ENCODE measurements around the gene IQUB.
A peak's percentile ranks its signal among the peaks of the same experiment; 100 is the strongest.

The IQUB gene

GRCh38 chr7:123534383-123535260 is at the start of gene IQUB (continued):
- TF ChIP-seq ZNF274 (IDR thresholded peaks at IDR 0.05; ENCODE audit: low read length) (no peak), ZNF274 (tag by site-specific recombination; IDR thresholded peaks at IDR 0.05; ENCODE audit: borderline replicate concordance) (no peak), ZNF366 (tag by site-specific recombination; conservative IDR thresholded peaks at IDR 0.05) (peak; percentile 100), ZNF76 (tag by site-specific recombination; IDR thresholded peaks at IDR 0.05; ENCODE audit: borderline replicate concordance, low read depth) (peak; percentile 8; the same call in 1 of the 2 replicates)

- H3K4me1 ChIP-seq (ENCODE audit: control insufficient read depth, insufficient read depth, low read length): no peaks in the 10 kb centered on the region
- no peaks in the 10 kb centered on the region for H3K36me3 ChIP-seq (ENCODE audit: control insufficient read depth in 2 of 2, insufficient read depth in 1 of 2, low read length in 2 of 2)
- ChIA-PET POLR2A (no interaction called here), CTCF (interaction anchor here (0.6 to 2.3 kb wide), 5 partner anchors 31 to 125 kb away, joined by 3 to 11 read pairs (median 3); no protein-coding TSS in a partner anchor)
- H3K9me3 ChIP-seq (ENCODE audit: control insufficient read depth, insufficient read depth, low read depth, low read length): no peaks in the 10 kb centered on the region
- no peak for TF ChIP-seq ZNF654 (tag by site-specific recombination; IDR thresholded peaks at IDR 0.05; ENCODE audit: low read depth)
- no peak for TF ChIP-seq ZBTB20 (tag by site-specific recombination; IDR thresholded peaks at IDR 0.05)
- no peak for TF ChIP-seq ZNF639 (tag by site-specific recombination; IDR thresholded peaks at IDR 0.05)
- TF ChIP-seq ZFP3 (tag by site-specific recombination; IDR thresholded peaks at IDR 0.05; ENCODE audit: low read depth): no peak
- no peak for TF ChIP-seq PRDM4 (tag by site-specific recombination; IDR thresholded peaks at IDR 0.05)
- TF ChIP-seq ZNF391 (tag by site-specific recombination; IDR thresholded peaks at IDR 0.05; ENCODE audit: borderline replicate concordance, low read depth): no peak
- no peak for TF ChIP-seq ZNF23 (tag by site-specific recombination; IDR thresholded peaks at IDR 0.05; ENCODE audit: borderline replicate concordance)
- no peak for TF ChIP-seq ZNF211 (tag by site-specific recombination; IDR thresholded peaks at IDR 0.05; ENCODE audit: low read depth)
- no peak for TF ChIP-seq MYNN (tag by site-specific recombination; IDR thresholded peaks at IDR 0.05; ENCODE audit: borderline replicate concordance)
- H3K4me3 ChIP-seq (ENCODE audit: low read depth, low read length): no peak overlapping the region
- no peak overlapping the region for H3K27ac ChIP-seq (ENCODE audit: extremely low read depth, low read depth, low read length)
Measured at GRCh38 chr7:123583821-123584220, 49.4 kb upstream of the IQUB start.

- Histone ChIP-seq H3K27ac (ENCODE audit: extremely low read depth, low read depth, low read length) (no peak overlapping the region), H3K9me3 (ENCODE audit: control insufficient read depth, insufficient read depth, low read depth, low read length) (no peaks in the 10 kb centered on the region), H3K36me3 (ENCODE audit: control insufficient read depth in 2 of 2, insufficient read depth in 1 of 2, low read length in 2 of 2) (no peaks in the 10 kb centered on the region), H3K4me3 (ENCODE audit: low read depth, low read length) (no peak overlapping the region), H3K4me1 (ENCODE audit: control insufficient read depth, insufficient read depth, low read length) (no peaks in the 10 kb centered on the region)
- POLR2A ChIA-PET: no interaction called here
- TF ChIP-seq SCRT2 (tag by site-specific recombination; IDR thresholded peaks at IDR 0.05) (0 out of 2 replicates have a peak, but pooled peaks have one; percentile 4), ZNF274 (IDR thresholded peaks at IDR 0.05; ENCODE audit: low read length) (no peak), ZNF274 (tag by site-specific recombination; IDR thresholded peaks at IDR 0.05; ENCODE audit: borderline replicate concordance) (no peak)
- CTCF ChIA-PET: interaction anchor here (0.5 to 2.8 kb wide), 21 partner anchors 10 to 1425 kb away, joined by 3 to 18 read pairs (median 3); partner anchors contain the start of gene ASB15
Measured at GRCh38 chr7:123581162-123581459, 46.7 kb upstream of the IQUB start.

All from HEK293 (cell line).